Loucy (cell line): ENCODE measurements around the gene IRGC.

ENCODE experiments used
- EZH2phosphoT487 ChIP-seq: fragments of 200-600 bp; IDR thresholded peaks from 2 replicates; pipeline ENCODE4 v1.6.1; 2018; ENCODE audit warnings: antibody characterized with exemption, mild to moderate bottlenecking, moderate library complexity, borderline replicate concordance
- TF ChIP-seq, protein P1 (sequence below): fragments of 200-600 bp; sonication (generic); conservative IDR thresholded peaks from 2 replicates; pipeline ENCODE4 v1.5.1; 2014; ENCODE audit warnings: mild to moderate bottlenecking, antibody characterized with exemption, low read length

DNA sequence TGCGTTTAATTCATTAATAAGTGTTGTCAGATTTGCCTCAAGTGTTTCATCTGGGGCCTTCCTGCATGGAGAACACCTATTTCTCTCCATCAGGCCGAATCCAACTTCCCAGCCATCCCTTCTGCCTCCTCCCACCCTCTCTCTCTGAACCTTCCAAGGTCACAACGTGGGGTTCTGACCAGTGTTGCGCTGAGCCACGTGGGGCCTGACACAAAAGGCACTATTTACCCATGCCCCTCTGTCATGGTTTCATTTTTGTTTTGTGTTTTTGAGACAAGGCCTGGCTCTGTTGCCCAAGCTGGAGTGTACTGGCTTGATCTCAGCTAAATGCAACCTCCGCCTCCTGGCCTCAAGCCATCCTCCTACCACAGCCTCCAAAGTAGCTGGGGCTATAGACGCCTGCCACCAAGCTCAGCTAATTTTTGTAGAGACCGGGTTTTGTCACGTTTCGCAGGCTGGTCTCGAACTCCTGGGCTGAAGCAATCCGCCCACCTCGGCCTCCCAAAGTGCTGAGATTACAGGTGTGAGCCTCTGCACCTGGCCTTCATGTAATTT is 8.6 kb upstream of the IRGC start:
- TF ChIP-seq, protein P1, sequence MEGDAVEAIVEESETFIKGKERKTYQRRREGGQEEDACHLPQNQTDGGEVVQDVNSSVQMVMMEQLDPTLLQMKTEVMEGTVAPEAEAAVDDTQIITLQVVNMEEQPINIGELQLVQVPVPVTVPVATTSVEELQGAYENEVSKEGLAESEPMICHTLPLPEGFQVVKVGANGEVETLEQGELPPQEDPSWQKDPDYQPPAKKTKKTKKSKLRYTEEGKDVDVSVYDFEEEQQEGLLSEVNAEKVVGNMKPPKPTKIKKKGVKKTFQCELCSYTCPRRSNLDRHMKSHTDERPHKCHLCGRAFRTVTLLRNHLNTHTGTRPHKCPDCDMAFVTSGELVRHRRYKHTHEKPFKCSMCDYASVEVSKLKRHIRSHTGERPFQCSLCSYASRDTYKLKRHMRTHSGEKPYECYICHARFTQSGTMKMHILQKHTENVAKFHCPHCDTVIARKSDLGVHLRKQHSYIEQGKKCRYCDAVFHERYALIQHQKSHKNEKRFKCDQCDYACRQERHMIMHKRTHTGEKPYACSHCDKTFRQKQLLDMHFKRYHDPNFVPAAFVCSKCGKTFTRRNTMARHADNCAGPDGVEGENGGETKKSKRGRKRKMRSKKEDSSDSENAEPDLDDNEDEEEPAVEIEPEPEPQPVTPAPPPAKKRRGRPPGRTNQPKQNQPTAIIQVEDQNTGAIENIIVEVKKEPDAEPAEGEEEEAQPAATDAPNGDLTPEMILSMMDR: no peak
- no peak for TF ChIP-seq EZH2phosphoT487
